ENCODE measurements around the gene KIAA0319L.
"Not testable (repeated sequence)": the region's sequence is repeated elsewhere in the genome, so short reads cannot be mapped to it uniquely, and the experiment has no call there.

Gene KIAA0319L

GRCh38 chr1:35488336-35488735 is 68.9 kb downstream of the KIAA0319L start:
- CTCF ChIA-PET, result no interaction called here

GRCh38 chr1:35486858-35487408 is 70.3 kb downstream of the KIAA0319L start:
- ChIA-PET POLR2A (ENCODE audit: low non-redundant PET) (no interaction called here), CTCF (interaction anchor here (0.6 kb wide), 2 partner anchors 36 to 321 kb away, joined by 3 to 4 read pairs; no protein-coding TSS in a partner anchor)
- TF ChIP-seq CTCF (conservative IDR thresholded peaks at IDR 0.05; ENCODE audit: low read depth), result no peak
- H3K27ac ChIP-seq, result no peak overlapping the region
- no peak for DNase-seq (ENCODE audit: low spot score)

More at GRCh38 chr1:35488336-35488735, 68.9 kb downstream of the KIAA0319L start:
- POLR2A ChIA-PET (ENCODE audit: low non-redundant PET), result no interaction called here
- no peak for TF ChIP-seq CTCF (conservative IDR thresholded peaks at IDR 0.05; ENCODE audit: low read depth)
- no peak for DNase-seq (ENCODE audit: low spot score)
- no peak overlapping the region for H3K27ac ChIP-seq

GRCh38 chr1:35481229-35481628 is 76.0 kb downstream of the KIAA0319L start:
- POLR2A ChIA-PET (ENCODE audit: low non-redundant PET), result no interaction called here
- DNase-seq (ENCODE audit: low spot score), result no peak
- H3K27ac ChIP-seq, result no peak overlapping the region
- CTCF ChIA-PET, result no interaction called here
- no peak for TF ChIP-seq CTCF (conservative IDR thresholded peaks at IDR 0.05; ENCODE audit: low read depth)

- no peak overlapping the region for H3K27ac ChIP-seq
- ChIA-PET POLR2A (ENCODE audit: low non-redundant PET) (no interaction called here), CTCF (no interaction called here)
- no peak for TF ChIP-seq CTCF (conservative IDR thresholded peaks at IDR 0.05; ENCODE audit: low read depth)
- DNase-seq (ENCODE audit: low spot score), result no peak
These were observed 79.3 kb downstream of the KIAA0319L start for GRCh38 chr1:35477870-35478269.

- POLR2A ChIA-PET (ENCODE audit: low non-redundant PET), result no interaction called here
- no peak for TF ChIP-seq CTCF (conservative IDR thresholded peaks at IDR 0.05; ENCODE audit: low read depth)
- H3K27ac ChIP-seq, result no peak overlapping the region
- DNase-seq (ENCODE audit: low spot score), result no peak
- CTCF ChIA-PET, result interaction anchor here (1.4 to 1.6 kb wide), 2 partner anchors 10 to 25 kb away, joined by 3 read pairs; no protein-coding TSS in a partner anchor
These were observed 81.1 kb downstream of the KIAA0319L start for GRCh38 chr1:35475856-35476674.

- CTCF ChIA-PET, result interaction anchor here (1.4 to 1.6 kb wide), 2 partner anchors 9 to 24 kb away, joined by 3 read pairs; no protein-coding TSS in a partner anchor
- POLR2A ChIA-PET (ENCODE audit: low non-redundant PET), result no interaction called here
- TF ChIP-seq CTCF (conservative IDR thresholded peaks at IDR 0.05; ENCODE audit: low read depth), result no peak
- no peak for DNase-seq (ENCODE audit: low spot score)
- no peak overlapping the region for H3K27ac ChIP-seq
These were observed 81.8 kb downstream of the KIAA0319L start for GRCh38 chr1:35475356-35475755.

- H3K27ac ChIP-seq; DNase-seq (ENCODE audit: low spot score); POLR2A ChIA-PET (ENCODE audit: low non-redundant PET): not testable (repeated sequence)
- CTCF ChIA-PET, result interaction anchor here (0.7 kb wide), 1 partner anchor 253 kb away, joined by 3 read pairs; no protein-coding TSS in a partner anchor
These were observed 84.0 kb downstream of the KIAA0319L start for GRCh38 chr1:35473216-35473615.

All from RWPE1 (cell line).